ENCODE results near the gene TPX2.

The TPX2 gene

DNA sequence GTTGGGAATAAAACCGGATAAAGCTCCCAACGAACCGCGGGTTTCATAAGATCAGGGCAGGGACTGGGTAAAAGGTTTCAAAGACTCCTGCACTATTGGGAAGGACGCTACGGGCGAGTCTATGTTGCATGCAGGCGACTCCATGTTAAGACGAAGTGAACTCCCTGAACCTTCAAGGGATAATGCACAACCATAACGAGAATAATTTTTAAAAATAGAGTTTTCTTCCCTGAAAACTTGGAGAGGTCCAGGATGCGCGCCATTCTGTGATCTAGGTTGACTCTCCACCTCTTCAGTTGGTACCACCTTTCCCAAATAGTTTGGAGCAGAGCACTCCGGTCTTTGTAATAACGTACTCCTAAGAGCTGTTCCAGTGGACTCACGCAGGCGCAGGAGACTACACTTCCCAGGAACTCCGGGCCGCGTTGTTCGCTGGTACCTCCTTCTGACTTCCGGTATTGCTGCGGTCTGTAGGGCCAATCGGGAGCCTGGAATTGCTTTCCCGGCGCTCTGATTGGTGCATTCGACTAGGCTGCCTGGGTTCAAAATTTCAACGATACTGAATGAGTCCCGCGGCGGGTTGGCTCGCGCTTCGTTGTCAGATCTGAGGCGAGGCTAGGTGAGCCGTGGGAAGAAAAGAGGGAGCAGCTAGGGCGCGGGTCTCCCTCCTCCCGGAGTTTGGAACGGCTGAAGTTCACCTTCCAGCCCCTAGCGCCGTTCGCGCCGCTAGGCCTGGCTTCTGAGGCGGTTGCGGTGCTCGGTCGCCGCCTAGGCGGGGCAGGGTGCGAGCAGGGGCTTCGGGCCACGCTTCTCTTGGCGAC is at the start of gene TPX2:
Gene TPX2, plus strand, starts transcription at position 562 of the 821 bp plus-strand sequence. CDS start 18,187 bp downstream, outside the sequence.
- peak; percentile 100 for DNase-seq (ENCODE audit: low spot score)

- no peak for DNase-seq (ENCODE audit: low spot score)
Measured at GRCh38 chr20:31690124-31690666, 48.9 kb upstream of the TPX2 start.

GRCh38 chr20:31691646-31692275 is 47.3 kb upstream of the TPX2 start:
- no peak for DNase-seq (ENCODE audit: low spot score)

DNA sequence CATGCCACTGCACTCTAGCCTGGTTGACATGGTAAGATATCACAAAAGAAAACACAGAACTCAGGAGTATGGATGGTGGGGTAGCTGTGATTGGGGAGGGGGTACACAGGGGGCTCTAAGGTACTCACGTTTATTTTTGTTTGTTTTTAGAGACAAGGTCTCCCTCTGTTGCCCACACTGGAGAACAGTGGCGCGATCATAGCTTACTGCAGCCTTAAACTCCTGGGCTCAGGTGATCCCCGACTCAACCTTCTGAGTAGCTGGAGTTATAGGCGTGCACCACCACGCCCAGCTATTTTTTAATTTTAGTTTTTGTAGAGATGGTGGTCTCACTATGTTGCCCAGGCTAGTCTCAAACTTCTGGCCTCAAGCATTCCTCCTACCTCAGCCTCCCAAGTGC is 45.7 kb upstream of the TPX2 start:
- DNase-seq (ENCODE audit: low spot score) = no peak

- peak; percentile 14 for DNase-seq (ENCODE audit: low spot score)
Measured at GRCh38 chr20:31693987-31694661, 45.0 kb upstream of the TPX2 start.

GRCh38 chr20:31694842-31695593 is 44.1 kb upstream of the TPX2 start:
- no peak for DNase-seq (ENCODE audit: low spot score)

- peak; percentile 95 for DNase-seq (ENCODE audit: low spot score)
Measured at GRCh38 chr20:31695849-31696804, 43.0 kb upstream of the TPX2 start.

GRCh38 chr20:31698243-31698802 is 40.8 kb upstream of the TPX2 start:
- DNase-seq (ENCODE audit: low spot score) = no peak

- DNase-seq (ENCODE audit: low spot score) = peak; percentile 87
Measured at GRCh38 chr20:31698803-31699718, 40.0 kb upstream of the TPX2 start.

DNA sequence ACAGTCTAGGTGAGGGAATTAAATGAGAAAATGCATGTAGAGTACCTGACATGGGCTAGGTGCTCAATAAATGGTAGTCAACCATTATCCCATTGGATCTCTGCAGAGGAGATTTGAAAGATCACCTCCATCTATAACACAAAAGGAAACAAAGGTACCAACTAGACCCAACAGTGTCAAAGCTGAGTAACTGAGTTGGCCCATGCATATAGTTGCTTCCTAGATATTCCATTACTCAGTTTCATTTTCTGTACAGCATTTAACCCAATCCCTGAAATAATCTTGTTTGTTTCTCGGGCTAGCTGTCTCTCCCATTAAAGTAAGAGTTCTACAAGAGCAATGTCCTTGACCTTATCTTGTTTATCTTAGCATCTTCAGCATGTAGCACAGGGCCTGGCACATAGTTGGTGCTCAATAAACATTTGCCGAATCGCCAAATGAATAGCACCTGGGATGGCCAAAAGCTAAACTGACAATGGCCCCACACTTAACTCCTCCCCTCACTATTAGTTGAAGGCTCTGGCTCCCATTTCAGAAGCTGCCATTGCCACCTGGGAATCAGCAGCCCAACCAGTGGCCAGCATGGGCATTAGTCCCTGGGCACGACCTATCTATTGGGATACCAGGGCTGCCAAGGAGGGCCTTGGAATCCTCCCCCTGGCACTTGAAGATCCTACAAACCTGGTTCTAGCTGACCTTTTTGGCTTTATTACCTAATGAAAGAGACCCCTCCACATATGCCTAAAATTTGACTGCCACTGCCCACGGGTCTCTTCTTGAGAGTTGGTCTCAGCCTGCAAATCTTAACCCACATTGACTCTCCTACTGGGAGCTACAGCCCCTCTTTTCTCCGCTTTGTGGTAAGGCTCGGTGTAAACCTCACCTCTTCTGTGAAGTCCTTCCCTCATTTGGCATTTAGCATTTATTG is 39.0 kb upstream of the TPX2 start:
- DNase-seq (ENCODE audit: low spot score) = peak; percentile 7

DNA sequence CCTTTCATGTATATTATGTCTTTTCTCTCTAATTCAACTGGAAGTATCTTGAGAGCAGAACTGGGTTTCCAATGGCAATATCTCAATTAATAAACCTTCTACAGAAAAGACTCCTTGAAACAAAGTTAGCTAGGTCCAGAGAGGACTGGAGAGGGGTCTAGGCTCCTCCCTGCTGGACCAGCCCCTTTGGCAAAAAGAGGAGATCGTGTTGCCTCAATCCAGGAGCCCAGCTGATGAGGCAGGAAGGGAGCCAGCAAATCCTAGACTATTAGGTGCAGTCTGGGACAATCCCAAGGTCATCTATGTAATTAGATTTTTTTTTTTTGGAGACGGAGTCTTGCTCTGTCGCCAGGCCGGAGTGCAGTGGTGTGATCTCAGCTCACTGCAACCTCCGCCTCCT is 38.3 kb upstream of the TPX2 start:
- DNase-seq (ENCODE audit: low spot score) = no peak

GRCh38 chr20:31701591-31701990 is 37.5 kb upstream of the TPX2 start:
- no peak for DNase-seq (ENCODE audit: low spot score)

GRCh38 chr20:31704225-31705119 is 34.6 kb upstream of the TPX2 start:
- DNase-seq (ENCODE audit: low spot score) = peak; percentile 100

GRCh38 chr20:31705191-31705590 is 33.9 kb upstream of the TPX2 start:
- DNase-seq (ENCODE audit: low spot score) = no peak

DNA sequence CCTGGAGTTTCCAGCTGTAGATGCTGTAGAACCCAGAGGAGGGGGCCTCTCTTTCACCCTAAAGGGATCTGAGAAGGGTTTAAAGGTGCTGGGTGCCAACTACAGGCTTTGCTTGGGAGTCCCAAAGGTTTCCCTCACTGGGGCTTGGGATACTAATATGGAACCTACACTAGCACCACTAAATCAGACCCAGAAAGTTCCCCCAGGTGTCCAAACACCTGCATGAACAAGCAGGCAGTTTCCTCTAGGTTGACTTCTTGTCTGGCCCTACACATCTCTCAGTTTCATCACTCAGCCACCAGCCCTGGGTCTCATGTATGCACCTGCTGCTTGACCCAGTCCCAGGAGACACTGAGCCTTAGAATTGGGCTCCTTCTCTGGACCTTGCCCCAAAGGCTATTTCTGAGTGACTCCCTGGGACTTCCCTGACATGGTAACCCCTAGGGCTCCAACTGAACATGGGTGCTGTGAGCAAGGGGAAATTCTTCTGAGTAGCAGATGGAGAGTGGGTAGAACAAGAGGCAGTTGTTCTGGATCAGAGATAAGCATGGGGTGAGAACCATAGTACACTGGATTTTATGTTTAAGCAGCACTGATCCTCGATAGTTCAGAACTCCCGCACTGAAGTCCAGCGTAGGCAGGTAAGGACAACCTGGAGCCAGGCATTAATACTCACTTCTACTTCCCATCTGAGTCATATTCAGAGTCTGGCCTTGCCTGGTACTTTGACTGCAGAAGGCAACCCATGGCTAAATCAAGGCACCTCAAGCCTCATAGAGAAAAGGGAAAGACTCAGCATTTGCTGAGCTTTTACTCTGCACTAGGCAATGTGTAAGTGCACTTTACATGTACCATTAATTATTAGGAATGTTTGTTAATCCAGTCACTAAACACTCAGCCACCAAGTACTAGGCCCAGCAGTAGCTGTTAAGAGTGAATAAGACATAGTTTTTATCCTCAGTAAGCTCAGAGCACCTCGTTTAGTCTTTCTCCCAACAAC is 33.2 kb upstream of the TPX2 start:
- DNase-seq (ENCODE audit: low spot score) = no peak

All from SW480 (cell line).